H9 (cell line): ENCODE results near the gene SNAI3. TPM values are rescaled to one million over a fixed set of nuclear protein-coding genes. Genes with fewer than 3 reads are reported as not detected.

ENCODE experiments used
- DNase-seq: peaks from one replicate; pipeline ENCODE4 v3.0.0-alpha.2; 2017
- H2AFZ ChIP-seq: one replicate; pipeline ENCODE4 v1.6.1; 2013; ENCODE audit warnings: mild to moderate bottlenecking, low read length, control low read depth, moderate library complexity
- H2AK5ac ChIP-seq: 2 replicates; pipeline ENCODE4 v1.6.1; 2013; ENCODE audit warnings: low read length, control low read depth, mixed read lengths; ENCODE audit not compliant: insufficient read length
- H2BK120ac ChIP-seq: one replicate; pipeline ENCODE4 v1.6.1; 2013; ENCODE audit warnings: low read depth, mild to moderate bottlenecking, low read length, control low read depth, inconsistent platforms; ENCODE audit not compliant: poor library complexity, severe bottlenecking
- H2BK12ac ChIP-seq: 2 replicates; pipeline ENCODE4 v1.6.1; 2013; ENCODE audit warnings: low read length, control low read depth, mixed read lengths, low read depth; ENCODE audit not compliant: insufficient read length
- H2BK15ac ChIP-seq: 2 replicates; pipeline ENCODE4 v1.6.1; 2013; ENCODE audit warnings: low read depth, low read length, control low read depth
- H2BK20ac ChIP-seq: one replicate; pipeline ENCODE4 v1.6.1; 2013; ENCODE audit warnings: low read depth, mild to moderate bottlenecking, low read length, control low read depth, inconsistent platforms; ENCODE audit not compliant: poor library complexity, severe bottlenecking
- H2BK5ac ChIP-seq: 2 replicates; pipeline ENCODE4 v1.6.1; 2013; ENCODE audit warnings: low read length, control low read depth, mixed read lengths; ENCODE audit not compliant: insufficient read length
- H3K14ac ChIP-seq: 2 replicates; pipeline ENCODE4 v1.6.1; 2013; ENCODE audit warnings: low read length, control low read depth; ENCODE audit not compliant: insufficient read depth
- H3K18ac ChIP-seq: 2 replicates; pipeline ENCODE4 v1.6.1; 2013; ENCODE audit warnings: low read depth, mild to moderate bottlenecking, mixed read lengths, low read length, control low read depth; ENCODE audit not compliant: insufficient read length
- H3K23ac ChIP-seq: 2 replicates; pipeline ENCODE4 v1.6.1; 2013; ENCODE audit warnings: low read length, control low read depth, mixed read lengths, low read depth; ENCODE audit not compliant: insufficient read length
- H3K23me2 ChIP-seq: 2 replicates; pipeline ENCODE4 v1.6.1; 2013; ENCODE audit warnings: low read depth, mild to moderate bottlenecking, mixed read lengths, low read length, control low read depth; ENCODE audit not compliant: insufficient read length, poor library complexity, severe bottlenecking
- H3K27ac ChIP-seq: 2 replicates; pipeline ENCODE4 v1.5.1; 2013; ENCODE audit warnings: low read length, control low read depth, mixed read lengths, low read depth; ENCODE audit not compliant: insufficient read length
- H3K27me3 ChIP-seq: 2 replicates; pipeline ENCODE4 v1.6.1; 2013; ENCODE audit warnings: low read length, control low read depth, inconsistent platforms; ENCODE audit not compliant: insufficient read depth
- H3K4ac ChIP-seq: 2 replicates; pipeline ENCODE4 v1.6.1; 2013; ENCODE audit warnings: low read depth, mild to moderate bottlenecking, control low read depth, inconsistent platforms, low read length, moderate library complexity
- H3K4me1 ChIP-seq: 2 replicates; pipeline ENCODE4 v1.6.1; 2013; ENCODE audit warnings: low read length, control low read depth, inconsistent platforms; ENCODE audit not compliant: insufficient read depth
- H3K4me2 ChIP-seq: 2 replicates; pipeline ENCODE4 v1.6.1; 2013; ENCODE audit warnings: low read length, control low read depth, mixed read lengths; ENCODE audit not compliant: insufficient read length, insufficient read depth
- H3K56ac ChIP-seq: 2 replicates; pipeline ENCODE4 v1.6.1; 2013; ENCODE audit warnings: low read depth, mild to moderate bottlenecking, mixed read lengths, low read length, control low read depth; ENCODE audit not compliant: insufficient read length
- H3K79me1 ChIP-seq: 2 replicates; pipeline ENCODE4 v1.6.1; 2013; ENCODE audit warnings: low read depth, mild to moderate bottlenecking, moderate library complexity, low read length, control low read depth, inconsistent platforms; ENCODE audit not compliant: insufficient read depth, poor library complexity, severe bottlenecking
- H3K79me2 ChIP-seq: 2 replicates; pipeline ENCODE4 v1.6.1; 2013; ENCODE audit warnings: low read length, control low read depth, inconsistent platforms; ENCODE audit not compliant: insufficient read depth
- H3K9ac ChIP-seq: 2 replicates; pipeline ENCODE4 v1.6.1; 2013; ENCODE audit warnings: low read length, control low read depth, mixed read lengths; ENCODE audit not compliant: insufficient read length; ENCODE audit errors: extremely low read depth
- H3K9me3 ChIP-seq: one replicate; pipeline ENCODE4 v1.6.1; 2013; ENCODE audit warnings: low read depth, low read length, inconsistent platforms; ENCODE audit not compliant: control insufficient read depth
- H3T11ph ChIP-seq: one replicate; pipeline ENCODE4 v1.6.1; 2013; ENCODE audit warnings: mild to moderate bottlenecking, low read length, control low read depth, inconsistent platforms
- H4K20me1 ChIP-seq: one replicate; pipeline ENCODE4 v1.6.1; 2013; ENCODE audit not compliant: control insufficient read depth, insufficient read length, insufficient read depth
- H4K5ac ChIP-seq: 2 replicates; pipeline ENCODE4 v1.6.1; 2013; ENCODE audit warnings: low read depth, mild to moderate bottlenecking, mixed read lengths, low read length, control low read depth; ENCODE audit not compliant: insufficient read length
- H4K8ac ChIP-seq: replicated peaks from 2 replicates; pipeline ENCODE4 v1.6.1; 2013; ENCODE audit warnings: low read length, control low read depth, mixed read lengths, low read depth; ENCODE audit not compliant: insufficient read length
- H4K91ac ChIP-seq: 2 replicates; pipeline ENCODE4 v1.6.1; 2013; ENCODE audit warnings: low read depth, mild to moderate bottlenecking, moderate library complexity, mixed read lengths, low read length, control low read depth; ENCODE audit not compliant: insufficient read length
- H3K27ac Mint-ChIP-seq, 3 experiments: 2 replicates in 2 of 3; 3 replicates in 1 of 3; pipeline ENCODE4 v1.8.0; 2020 to 2021; ENCODE audit warnings: mixed read lengths in 3 of 3, mild to moderate bottlenecking in 1 of 3, moderate library complexity in 1 of 3
- H3K27me3 Mint-ChIP-seq: 2 replicates; pipeline ENCODE4 v1.8.0; 2021; ENCODE audit warnings: low read depth, mild to moderate bottlenecking, moderate library complexity, mixed read lengths
- H3K36me3 Mint-ChIP-seq, 3 experiments: 2 replicates in 2 of 3; 3 replicates in 1 of 3; pipeline ENCODE4 v1.8.0; 2020 to 2021; ENCODE audit warnings: low read depth in 3 of 3, mixed read lengths in 3 of 3; ENCODE audit not compliant: insufficient read depth in 1 of 3
- H3K4me1 Mint-ChIP-seq, 2 experiments: 2 replicates each; pipeline ENCODE4 v1.8.0; 2020; ENCODE audit warnings: mixed read lengths in 2 of 2
- H3K4me3 Mint-ChIP-seq, 2 experiments: 2 replicates in 1 of 2; 3 replicates in 1 of 2; pipeline ENCODE4 v1.8.0; 2020 to 2021; ENCODE audit warnings: mild to moderate bottlenecking in 2 of 2, mixed read lengths in 2 of 2, moderate library complexity in 1 of 2
- H3K9me3 Mint-ChIP-seq, 2 experiments: 2 replicates in 1 of 2; 3 replicates in 1 of 2; pipeline ENCODE4 v1.8.0; 2020; ENCODE audit warnings: mild to moderate bottlenecking in 2 of 2, mixed read lengths in 2 of 2, moderate library complexity in 1 of 2
- CTCF ChIP-seq: fragments of 200-600 bp; sonication (generic); conservative IDR thresholded peaks from 3 replicates; pipeline ENCODE4 v1.8.0; 2021; ENCODE audit warnings: antibody characterized with exemption, mild to moderate bottlenecking
- WGBS: extraction: QIAGEN DNeasy Blood & Tissue Kit; methylation state at CpG from one replicate; pipeline ENCODE4 v1.1.7; 2013; ENCODE audit warnings: missing lambda C conversion rate, low lambda C conversion rate, mixed read lengths; ENCODE audit not compliant: insufficient read length; ENCODE audit errors: extremely low coverage; 5-methylcytosine and 5-hydroxymethylcytosine counted together
- total RNA-seq: library from RNA; stranded (reverse); gene quantifications from 2 replicates; pipeline ENCODE4 v1.2.1, GENCODE V29; 2021

Gene SNAI3
- total RNA-seq, 1 experiment from 2014 or later: 3.2 TPM

- no peaks in the 10 kb centered on the region; the same call in 1 of the 2 replicates for H3K27me3 Mint-ChIP-seq
- no peak overlapping the region for H2AK5ac ChIP-seq
- no peak overlapping the region for H3K23ac ChIP-seq
- no peak overlapping the region for H3K27ac ChIP-seq
- no peaks in the 10 kb centered on the region for H4K20me1 ChIP-seq
- no peak overlapping the region for H2BK15ac ChIP-seq
- H3K4me1 Mint-ChIP-seq: peaks cover 12 to 24% of the 10 kb centered on the region in 2 experiments
- no peak overlapping the region for H3K4ac ChIP-seq
- no peaks in the 10 kb centered on the region for H3K9me3 Mint-ChIP-seq
- peaks cover 3% of the 10 kb centered on the region; the same call in 1 of the 2 replicates for H3K4me1 ChIP-seq
- H3K27ac Mint-ChIP-seq: peak overlapping the region; percentile 49 to 82 (median 77); a peak in 4 of 7 replicates
- H3K36me3 Mint-ChIP-seq: peaks cover 7 to 15% (median 13%) of the 10 kb centered on the region in 3 experiments; a peak in 6 of 7 replicates
- H3K9me3 ChIP-seq: no peaks in the 10 kb centered on the region
- no peak overlapping the region for H2AFZ ChIP-seq
- no CpG with 5 or more reads among the region's 49 CpGs for WGBS
- H4K5ac ChIP-seq: no peak overlapping the region
- no peak overlapping the region for H3K18ac ChIP-seq
- H4K91ac ChIP-seq: no peak overlapping the region
- no peak for TF ChIP-seq CTCF
- no peaks in the 10 kb centered on the region for H3K27me3 ChIP-seq
- H3K56ac ChIP-seq: no peak overlapping the region
- H4K8ac ChIP-seq: no peak overlapping the region
- no peak overlapping the region for H3K14ac ChIP-seq
- no peak overlapping the region for H3T11ph ChIP-seq
- peak overlapping the region; percentile 3 for H3K9ac ChIP-seq
- H3K23me2 ChIP-seq: peaks cover 11% of the 10 kb centered on the region
- peak overlapping the region; percentile 91 to 97 for H3K4me3 Mint-ChIP-seq
- H2BK120ac ChIP-seq: no peak overlapping the region
- no peak overlapping the region for H2BK12ac ChIP-seq
- H3K79me2 ChIP-seq: peaks cover 22% of the 10 kb centered on the region; the same call in 1 of the 2 replicates
- H2BK20ac ChIP-seq: no peak overlapping the region
- peak overlapping the region; percentile 77 for H3K4me2 ChIP-seq
- no peak overlapping the region for H2BK5ac ChIP-seq
- H3K79me1 ChIP-seq: peaks cover 3% of the 10 kb centered on the region
- peak; percentile 32 for DNase-seq
Observed at GRCh38 chr16:88662222-88662842, 24.0 kb downstream of the SNAI3 start.
